ENCODE measurements around the gene SFMBT1.

DNA sequence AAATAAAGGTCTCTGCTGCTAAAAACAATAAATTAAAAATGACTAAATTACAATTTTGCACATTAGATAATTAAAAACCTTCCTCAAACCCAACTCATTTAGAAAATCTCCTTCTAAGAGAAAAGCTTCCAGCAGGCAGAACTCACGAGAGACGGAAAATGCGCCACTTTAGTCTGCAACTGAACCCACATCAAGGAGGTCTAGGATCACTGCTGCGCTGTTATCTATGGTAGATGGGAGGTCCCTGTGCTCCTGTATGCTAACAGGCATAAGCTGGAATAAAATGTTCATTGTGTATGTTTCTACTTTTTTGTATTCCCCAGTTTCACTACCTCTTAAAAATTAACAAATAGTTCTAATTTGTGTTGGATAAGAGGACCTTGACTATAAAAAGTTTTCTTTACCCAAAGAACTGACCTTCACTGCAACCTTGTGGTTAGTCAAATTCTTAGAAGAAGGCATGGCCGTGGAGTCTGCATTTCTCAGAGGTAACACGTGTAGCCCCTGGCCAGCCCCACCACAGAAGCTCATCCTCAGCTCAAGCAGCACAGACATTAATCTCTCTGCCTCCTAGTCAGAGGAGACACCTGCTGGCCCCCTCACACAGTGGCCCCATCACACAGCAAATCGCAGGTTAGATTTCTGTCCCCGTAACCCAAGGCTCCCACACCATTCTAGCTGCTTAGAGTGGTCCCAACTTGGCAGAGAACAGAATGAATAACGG lies 170.8 kb downstream of the SFMBT1 start:
- TF ChIP-seq, protein P1, sequence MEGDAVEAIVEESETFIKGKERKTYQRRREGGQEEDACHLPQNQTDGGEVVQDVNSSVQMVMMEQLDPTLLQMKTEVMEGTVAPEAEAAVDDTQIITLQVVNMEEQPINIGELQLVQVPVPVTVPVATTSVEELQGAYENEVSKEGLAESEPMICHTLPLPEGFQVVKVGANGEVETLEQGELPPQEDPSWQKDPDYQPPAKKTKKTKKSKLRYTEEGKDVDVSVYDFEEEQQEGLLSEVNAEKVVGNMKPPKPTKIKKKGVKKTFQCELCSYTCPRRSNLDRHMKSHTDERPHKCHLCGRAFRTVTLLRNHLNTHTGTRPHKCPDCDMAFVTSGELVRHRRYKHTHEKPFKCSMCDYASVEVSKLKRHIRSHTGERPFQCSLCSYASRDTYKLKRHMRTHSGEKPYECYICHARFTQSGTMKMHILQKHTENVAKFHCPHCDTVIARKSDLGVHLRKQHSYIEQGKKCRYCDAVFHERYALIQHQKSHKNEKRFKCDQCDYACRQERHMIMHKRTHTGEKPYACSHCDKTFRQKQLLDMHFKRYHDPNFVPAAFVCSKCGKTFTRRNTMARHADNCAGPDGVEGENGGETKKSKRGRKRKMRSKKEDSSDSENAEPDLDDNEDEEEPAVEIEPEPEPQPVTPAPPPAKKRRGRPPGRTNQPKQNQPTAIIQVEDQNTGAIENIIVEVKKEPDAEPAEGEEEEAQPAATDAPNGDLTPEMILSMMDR (IDR thresholded peaks at IDR 0.05; ENCODE audit: insufficient read depth, low read depth, low read length) = no peak
- no peak for TF ChIP-seq EZH2 (IDR thresholded peaks at IDR 0.05; ENCODE audit: insufficient read depth, low read length)
